Mesothelial cell of epicardium (in vitro differentiated cells): Measurements from ENCODE around the gene IFT172. TPM values are rescaled to one million over a fixed set of nuclear protein-coding genes. Genes with fewer than 3 reads are reported as not detected.
A peak's percentile ranks its signal among the peaks of the same experiment; 100 is the strongest.

ENCODE experiments used
- DNase-seq, 2 experiments: peaks; one replicate each; pipeline ENCODE4 v3.0.0; 2021; ENCODE audit warnings: low spot score in 2 of 2; ENCODE audit not compliant: unreplicated experiment in 2 of 2
- H3K27ac Mint-ChIP-seq: 2 replicates; pipeline ENCODE4 v1.8.0; 2021; ENCODE audit warnings: mixed read lengths
- H3K27me3 Mint-ChIP-seq: 2 replicates; pipeline ENCODE4 v1.8.0; 2021; ENCODE audit warnings: low read depth, mixed read lengths
- H3K36me3 Mint-ChIP-seq: 2 replicates; pipeline ENCODE4 v1.8.0; 2021; ENCODE audit warnings: mixed read lengths
- H3K4me1 Mint-ChIP-seq: 2 replicates; pipeline ENCODE4 v1.8.0; 2021; ENCODE audit warnings: mixed read lengths
- H3K4me3 Mint-ChIP-seq: 2 replicates; pipeline ENCODE4 v1.8.0; 2021; ENCODE audit warnings: mild to moderate bottlenecking, moderate library complexity, mixed read lengths
- H3K9me3 Mint-ChIP-seq: 2 replicates; pipeline ENCODE4 v1.8.0; 2021; ENCODE audit warnings: mixed read lengths
- total RNA-seq: library from RNA; stranded (reverse); gene quantifications from 3 replicates; pipeline ENCODE4 v1.2.1, GENCODE V29; 2021
- TF ChIP-seq, protein P1 (sequence below): fragments of 200-600 bp; sonication (generic); IDR thresholded peaks from one replicate; pipeline ENCODE4 v1.5.0; 2021; ENCODE audit warnings: antibody characterized with exemption; ENCODE audit not compliant: unreplicated experiment

The IFT172 gene
- total RNA-seq, 1 donor from 2014 or later: 68.0 TPM

DNA sequence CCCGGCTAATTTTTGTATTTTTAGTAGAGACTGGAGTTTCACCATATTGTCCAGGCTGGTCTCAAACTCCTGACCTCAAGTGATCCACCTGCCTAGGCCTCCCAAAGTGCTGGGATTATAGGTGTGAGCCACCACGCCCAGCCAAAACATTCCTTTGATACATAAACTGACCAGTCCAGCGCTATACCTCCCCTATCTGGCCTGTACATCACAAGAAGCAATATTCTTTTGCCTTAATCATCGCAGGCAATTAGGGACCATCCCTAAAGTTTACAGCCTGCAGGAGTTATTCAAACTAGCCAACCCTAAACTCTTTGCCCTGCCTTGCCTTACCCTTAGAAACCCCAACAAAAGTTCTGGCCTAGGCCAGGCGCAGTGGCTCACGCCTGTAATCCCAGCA is 73.4 kb downstream of the IFT172 start:
- H3K4me3 Mint-ChIP-seq: no peak overlapping the region
- no peaks in the 10 kb centered on the region for H3K27me3 Mint-ChIP-seq
- H3K27ac Mint-ChIP-seq: no peak overlapping the region
- no peaks in the 10 kb centered on the region for H3K4me1 Mint-ChIP-seq
- H3K36me3 Mint-ChIP-seq: no peaks in the 10 kb centered on the region
- no peaks in the 10 kb centered on the region for H3K9me3 Mint-ChIP-seq
- DNase-seq: no peak
- TF ChIP-seq, protein P1, sequence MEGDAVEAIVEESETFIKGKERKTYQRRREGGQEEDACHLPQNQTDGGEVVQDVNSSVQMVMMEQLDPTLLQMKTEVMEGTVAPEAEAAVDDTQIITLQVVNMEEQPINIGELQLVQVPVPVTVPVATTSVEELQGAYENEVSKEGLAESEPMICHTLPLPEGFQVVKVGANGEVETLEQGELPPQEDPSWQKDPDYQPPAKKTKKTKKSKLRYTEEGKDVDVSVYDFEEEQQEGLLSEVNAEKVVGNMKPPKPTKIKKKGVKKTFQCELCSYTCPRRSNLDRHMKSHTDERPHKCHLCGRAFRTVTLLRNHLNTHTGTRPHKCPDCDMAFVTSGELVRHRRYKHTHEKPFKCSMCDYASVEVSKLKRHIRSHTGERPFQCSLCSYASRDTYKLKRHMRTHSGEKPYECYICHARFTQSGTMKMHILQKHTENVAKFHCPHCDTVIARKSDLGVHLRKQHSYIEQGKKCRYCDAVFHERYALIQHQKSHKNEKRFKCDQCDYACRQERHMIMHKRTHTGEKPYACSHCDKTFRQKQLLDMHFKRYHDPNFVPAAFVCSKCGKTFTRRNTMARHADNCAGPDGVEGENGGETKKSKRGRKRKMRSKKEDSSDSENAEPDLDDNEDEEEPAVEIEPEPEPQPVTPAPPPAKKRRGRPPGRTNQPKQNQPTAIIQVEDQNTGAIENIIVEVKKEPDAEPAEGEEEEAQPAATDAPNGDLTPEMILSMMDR: no peak

DNA sequence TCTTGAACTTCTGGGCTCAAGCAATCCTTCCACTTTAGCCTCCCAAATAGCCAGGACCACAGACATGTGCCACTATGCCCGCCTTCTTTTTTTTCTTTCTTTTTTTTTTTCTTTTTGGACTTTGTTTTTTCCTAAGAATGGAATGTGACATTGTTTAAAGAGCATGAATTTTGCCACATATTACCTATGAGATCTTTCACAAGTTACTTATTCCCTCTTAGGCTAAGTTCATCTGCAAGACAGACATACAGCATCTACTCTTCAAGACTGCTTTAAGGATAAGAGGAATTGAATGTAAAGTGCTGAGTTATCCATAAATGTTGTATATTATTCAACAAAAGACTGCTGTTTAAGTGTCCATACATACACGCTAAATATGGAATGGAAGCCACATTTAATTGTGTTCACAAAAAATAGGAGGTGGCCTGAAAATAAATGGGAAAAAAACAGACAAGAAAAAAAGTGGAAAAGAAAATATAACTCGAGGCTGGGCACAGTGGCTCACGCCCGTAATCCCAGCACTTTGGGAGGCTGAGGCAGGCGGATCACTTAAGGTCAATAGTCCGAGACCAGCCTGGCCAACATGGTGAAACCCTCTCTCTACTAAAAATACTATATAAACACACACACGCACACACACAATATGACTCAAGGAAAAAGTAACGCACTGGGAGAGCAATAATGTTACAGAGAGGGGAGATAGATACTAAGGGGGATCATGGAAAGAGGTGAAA is 77.0 kb downstream of the IFT172 start:
- no peaks in the 10 kb centered on the region for H3K36me3 Mint-ChIP-seq
- no peaks in the 10 kb centered on the region for H3K27me3 Mint-ChIP-seq
- TF ChIP-seq, protein P1: no peak
- no peak overlapping the region for H3K4me3 Mint-ChIP-seq
- no peaks in the 10 kb centered on the region for H3K9me3 Mint-ChIP-seq
- DNase-seq: no peak
- H3K27ac Mint-ChIP-seq: no peak overlapping the region
- peaks cover 15% of the 10 kb centered on the region for H3K4me1 Mint-ChIP-seq

DNA sequence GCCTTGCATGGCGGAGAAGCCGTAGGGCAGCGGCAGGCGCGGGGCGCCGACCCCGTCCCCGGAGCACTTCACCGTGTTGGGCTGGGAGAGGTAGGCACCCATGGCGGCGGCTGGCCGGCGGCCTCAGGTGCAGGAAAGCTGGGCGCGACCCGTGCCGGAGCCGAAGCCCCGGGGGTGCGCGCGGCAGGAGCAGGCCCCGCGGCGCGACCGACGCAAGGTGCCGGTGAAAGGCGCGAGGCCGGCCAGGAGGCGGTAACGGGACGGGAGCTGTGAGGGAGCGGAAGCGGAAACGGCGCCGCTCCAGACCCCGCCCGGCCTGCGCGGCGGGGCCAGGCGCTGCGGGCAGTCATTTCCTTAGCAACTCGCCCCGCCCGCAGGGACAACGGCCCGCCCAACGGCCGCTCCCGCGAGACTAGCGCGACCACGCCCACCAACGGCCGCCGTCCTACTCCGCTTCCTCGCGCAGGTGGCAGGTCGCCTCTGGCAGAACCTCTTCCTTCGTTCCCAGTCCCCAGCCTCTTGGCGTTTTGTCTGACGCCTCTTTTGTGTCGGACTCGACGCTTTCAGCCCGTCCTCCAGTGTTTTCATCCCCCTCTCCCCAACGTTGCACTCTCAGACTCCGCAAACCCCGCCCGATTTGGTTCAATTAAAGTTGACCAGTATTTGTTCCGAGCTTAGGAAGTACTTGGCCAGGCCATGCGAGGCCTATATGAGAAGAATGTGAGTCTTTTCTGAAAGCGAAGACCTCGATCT is 80.0 kb downstream of the IFT172 start, which contains the start of gene PPM1G:
PPM1G (minus strand) TSS at position 271 of the 753 bp plus-strand sequence; CDS start at position 102, 169 bp downstream.
- peak within 1 kb of the TSS; percentile 95 for H3K27ac Mint-ChIP-seq
- peaks cover 19% of the 10 kb centered on the region for H3K4me1 Mint-ChIP-seq
- DNase-seq: peak; percentile 95 to 98
- peak within 1 kb of the TSS; percentile 80 for H3K4me3 Mint-ChIP-seq
- H3K27me3 Mint-ChIP-seq: no peaks in the 10 kb centered on the region
- H3K36me3 Mint-ChIP-seq: peaks cover 5% of the 10 kb centered on the region
- no peaks in the 10 kb centered on the region for H3K9me3 Mint-ChIP-seq
- TF ChIP-seq, protein P1: no peak

DNA sequence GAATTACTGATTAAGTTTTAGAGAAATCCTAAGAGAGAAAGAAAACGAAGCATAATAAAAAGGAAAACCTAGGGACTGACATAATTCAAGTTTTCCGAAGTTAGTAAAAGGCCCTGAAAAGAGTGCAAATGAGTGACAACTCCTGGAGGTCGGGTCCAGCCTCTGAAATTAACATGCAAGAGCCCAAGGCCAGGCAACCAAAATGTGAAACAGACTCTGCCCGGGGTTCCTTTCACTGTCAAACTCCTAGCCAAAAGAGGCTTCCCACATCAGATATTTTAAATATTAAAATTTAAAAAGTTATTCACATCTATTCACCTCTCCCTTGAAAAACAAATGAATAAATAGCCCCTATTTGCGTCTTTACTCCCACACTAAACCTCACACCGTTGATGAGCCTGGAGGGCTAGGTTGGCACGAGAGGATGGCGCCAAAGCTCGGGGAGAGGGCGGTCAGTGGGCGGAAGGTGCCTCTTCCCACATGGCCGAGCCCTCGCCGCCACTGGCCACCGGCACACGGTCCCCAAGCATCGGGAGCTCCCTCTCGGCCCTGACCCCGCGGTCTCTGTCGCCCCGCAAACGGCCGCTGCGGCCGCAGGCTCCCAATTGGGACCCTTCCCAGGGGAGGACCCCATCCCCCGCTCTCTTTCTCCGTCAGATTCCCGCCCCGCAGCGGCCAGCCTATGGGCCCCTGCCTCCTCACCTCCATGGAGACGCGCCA is 80.8 kb downstream of the IFT172 start:
- no peaks in the 10 kb centered on the region for H3K9me3 Mint-ChIP-seq
- peak overlapping the region; percentile 80 for H3K4me3 Mint-ChIP-seq
- no peak for DNase-seq
- H3K27ac Mint-ChIP-seq: peak overlapping the region; percentile 95
- no peaks in the 10 kb centered on the region for H3K27me3 Mint-ChIP-seq
- H3K36me3 Mint-ChIP-seq: peaks cover 5% of the 10 kb centered on the region
- TF ChIP-seq, protein P1: no peak
- peaks cover 19% of the 10 kb centered on the region for H3K4me1 Mint-ChIP-seq

DNA sequence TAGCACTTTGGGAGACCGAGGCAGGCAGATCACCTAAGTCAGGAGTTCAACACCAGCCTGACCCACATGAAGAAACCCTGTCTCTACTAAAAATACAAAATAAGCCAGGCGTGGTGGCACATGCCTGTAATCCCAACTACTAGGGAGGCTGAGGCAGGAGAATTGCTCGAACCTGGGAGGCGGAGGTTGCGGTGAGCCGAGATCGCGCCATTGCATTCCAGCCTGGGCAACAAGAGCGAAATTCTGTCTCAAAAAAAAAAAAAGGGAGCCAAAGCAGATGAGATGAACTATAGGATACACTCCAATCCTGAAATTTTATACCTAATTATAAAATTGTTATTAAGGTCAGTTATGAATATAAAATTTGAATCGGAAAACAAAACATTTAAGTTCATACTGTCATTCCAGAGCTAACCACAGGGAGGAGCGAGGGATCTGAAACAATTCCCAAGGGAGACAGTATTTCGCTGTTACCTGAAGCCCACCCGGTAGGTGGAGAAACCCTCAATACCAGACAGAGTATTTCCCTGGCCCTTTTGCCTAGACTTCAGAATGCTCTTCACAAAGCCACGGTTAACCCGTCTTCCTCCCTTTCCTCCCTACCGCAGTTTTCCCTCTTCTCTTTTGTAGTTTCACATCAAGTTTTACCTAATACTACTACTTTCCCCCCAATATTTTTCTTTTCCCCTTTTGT is 81.6 kb downstream of the IFT172 start:
- Mint-ChIP-seq H3K36me3 (peaks cover 5% of the 10 kb centered on the region), H3K4me1 (peaks cover 19% of the 10 kb centered on the region), H3K27me3 (no peaks in the 10 kb centered on the region), H3K9me3 (no peaks in the 10 kb centered on the region), H3K27ac (peak overlapping the region; percentile 95), H3K4me3 (peak overlapping the region; percentile 80)
- TF ChIP-seq, protein P1: peak; percentile 67
- DNase-seq: peak in 1 of 2 experiments; percentile 43
